Body of pancreas (tissue), 4 donors: ENCODE results near the gene GPR146.

ENCODE experiments used
- CTCF ChIP-seq, 7 experiments: fragments of 450-650 bp in 4 of 7; fragments of 200-600 bp in 3 of 7; sonication (generic) in 3 of 7; IDR thresholded peaks; one replicate each; pipeline ENCODE4 v1.5.1; 2016 to 2019; ENCODE audit warnings: antibody characterized with exemption in 7 of 7
- POLR2A ChIP-seq, 3 donors: fragments of 450-650 bp; IDR thresholded peaks; one replicate each; pipeline ENCODE4 v1.6.1; 2016; ENCODE audit warnings: antibody characterized with exemption in 3 of 3, mild to moderate bottlenecking in 2 of 3

GRCh38 chr7:1049006-1049741 lies 4.8 kb downstream of the GPR146 start:
- TF ChIP-seq POLR2A (IDR thresholded peaks at IDR 0.05) = no peak
- TF ChIP-seq CTCF (IDR thresholded peaks at IDR 0.05) = no peak
